ENCODE data around the gene IFIT1B. TPM values are rescaled to one million over a fixed set of nuclear protein-coding genes. Genes with fewer than 3 reads are reported as not detected.
A peak's percentile ranks its signal among the peaks of the same experiment; 100 is the strongest.
"Not testable (repeated sequence)": the region's sequence is repeated elsewhere in the genome, so short reads cannot be mapped to it uniquely, and the experiment has no call there.

The IFIT1B gene
- total RNA-seq: under 1 TPM in 1 of 2 experiments, not detected in 1; 0.15 TPM

DNA sequence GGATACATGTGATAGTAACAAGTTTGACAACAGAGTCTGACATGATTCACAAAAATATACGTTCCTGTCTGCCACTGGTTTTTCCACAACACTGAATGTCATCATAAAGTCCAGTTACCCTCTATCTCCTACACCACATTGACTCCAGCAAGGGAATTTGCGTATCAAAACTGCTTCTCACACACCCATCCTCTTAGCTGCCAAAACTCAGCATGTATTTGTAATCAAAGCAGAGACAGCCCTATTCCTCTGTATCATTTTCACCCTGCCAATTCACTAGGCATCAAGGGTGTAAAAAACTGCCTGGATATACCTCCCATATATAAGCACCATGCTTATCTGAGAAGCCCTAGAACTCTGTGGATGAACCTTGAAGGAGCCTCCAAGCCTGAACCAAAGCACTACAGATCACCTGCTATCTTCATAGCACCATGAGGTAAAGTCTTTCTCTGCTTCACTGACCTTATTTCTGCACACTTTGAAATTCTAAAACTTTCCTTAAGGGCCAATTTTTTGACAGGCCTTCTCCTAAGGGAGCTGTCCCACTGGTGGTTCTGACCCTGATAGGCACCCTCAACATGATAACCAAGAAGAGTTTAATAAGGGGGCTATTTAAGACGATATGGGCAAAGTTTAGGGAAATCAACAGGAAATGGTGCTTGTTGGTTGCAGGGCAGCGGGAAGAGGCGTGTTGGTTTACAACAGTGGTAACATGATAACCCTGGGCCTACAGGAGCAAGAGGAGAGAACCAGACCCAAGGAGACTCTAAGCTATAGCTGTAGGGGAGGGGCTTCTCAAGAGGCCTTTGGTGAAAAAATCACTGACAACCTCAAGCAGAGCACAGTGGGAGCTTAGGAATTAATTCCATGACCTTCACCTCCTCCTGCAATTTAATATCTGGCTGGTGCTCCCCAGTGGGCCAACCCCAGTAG is at the start of gene IFIT1B:
TSS of gene IFIT1B (plus strand) at position 352 of the 933 bp plus-strand sequence. CDS start at position 432, 80 bp downstream.
- Mint-ChIP-seq H3K9me3 (no peaks in the 10 kb centered on the region), H3K4me3 (no peak within 1 kb of the TSS), H3K4me1 (peaks cover 2% of the 10 kb centered on the region), H3K27ac (no peak within 1 kb of the TSS), H3K36me3 (ENCODE audit: low read depth) (no peaks in the 10 kb centered on the region), H3K27me3 (peaks cover 2% of the 10 kb centered on the region)
- ChIA-PET CTCF (no interaction called here), POLR2A (no interaction called here)
- DNase-seq: no peak

DNA sequence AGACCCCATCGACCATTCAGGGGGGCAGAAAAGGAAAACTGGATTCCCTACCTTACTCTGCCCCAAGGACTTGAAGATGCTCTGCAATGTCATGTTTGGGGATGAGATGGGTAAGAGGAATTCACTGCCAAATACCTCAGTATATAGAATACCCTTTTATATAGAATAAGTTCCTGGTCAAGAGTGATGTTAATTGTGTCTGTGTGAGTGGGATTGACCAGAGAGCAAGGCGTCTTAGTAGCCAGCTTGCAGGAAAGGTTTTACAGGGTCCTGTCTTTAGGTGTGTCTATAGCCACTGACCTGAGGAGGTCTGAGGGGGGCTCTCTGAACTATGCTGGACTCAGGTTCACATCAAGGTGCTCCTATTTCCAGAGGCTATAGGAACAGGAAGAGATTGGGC is 48.7 kb upstream of the IFIT1B start:
- H3K36me3 Mint-ChIP-seq (ENCODE audit: low read depth): peaks cover 54% of the 10 kb centered on the region
- peaks cover 7% of the 10 kb centered on the region for H3K27me3 Mint-ChIP-seq
- no peaks in the 10 kb centered on the region for H3K9me3 Mint-ChIP-seq
- H3K27ac Mint-ChIP-seq: peak overlapping the region; percentile 3
- ChIA-PET POLR2A (interaction anchor here (2.1 kb wide), 1 partner anchor 27 kb away, joined by 12 read pairs; the partner anchor contains the start of gene IFIT2), CTCF (interaction anchor here (0.6 to 1.8 kb wide), 2 partner anchors 18 to 112 kb away, joined by 4 read pairs; no protein-coding TSS in a partner anchor)
- H3K4me1 Mint-ChIP-seq: peaks cover 70% of the 10 kb centered on the region
- DNase-seq: no peak
- peak overlapping the region; percentile 81 for H3K4me3 Mint-ChIP-seq

DNA sequence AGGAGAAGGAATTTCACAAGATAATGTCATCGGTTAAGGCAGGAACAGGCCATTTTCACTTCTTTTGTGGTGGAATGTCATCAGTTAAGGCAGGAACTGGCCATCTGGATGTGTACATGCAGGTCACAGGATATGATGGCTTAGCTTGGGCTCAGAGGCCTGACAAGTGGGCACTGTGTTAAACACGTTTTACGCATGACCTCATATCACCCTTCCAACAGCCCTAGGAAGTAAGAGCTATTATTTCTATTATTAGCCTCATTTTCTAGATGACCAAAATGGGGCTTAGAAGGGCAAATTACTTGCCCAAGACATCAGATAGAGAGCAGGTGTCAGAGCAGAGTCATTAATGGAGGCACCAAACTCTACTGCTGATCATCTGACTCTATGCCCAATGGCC is 47.8 kb upstream of the IFIT1B start:
- Mint-ChIP-seq H3K36me3 (ENCODE audit: low read depth) (peaks cover 58% of the 10 kb centered on the region), H3K4me3 (peak overlapping the region; percentile 81), H3K4me1 (peaks cover 74% of the 10 kb centered on the region)
- CTCF ChIA-PET: interaction anchor here (1.8 kb wide), 1 partner anchor 113 kb away, joined by 4 read pairs; no protein-coding TSS in a partner anchor
- H3K27me3 Mint-ChIP-seq, H3K27ac Mint-ChIP-seq, POLR2A ChIA-PET, DNase-seq, H3K9me3 Mint-ChIP-seq: not testable (repeated sequence)

DNA sequence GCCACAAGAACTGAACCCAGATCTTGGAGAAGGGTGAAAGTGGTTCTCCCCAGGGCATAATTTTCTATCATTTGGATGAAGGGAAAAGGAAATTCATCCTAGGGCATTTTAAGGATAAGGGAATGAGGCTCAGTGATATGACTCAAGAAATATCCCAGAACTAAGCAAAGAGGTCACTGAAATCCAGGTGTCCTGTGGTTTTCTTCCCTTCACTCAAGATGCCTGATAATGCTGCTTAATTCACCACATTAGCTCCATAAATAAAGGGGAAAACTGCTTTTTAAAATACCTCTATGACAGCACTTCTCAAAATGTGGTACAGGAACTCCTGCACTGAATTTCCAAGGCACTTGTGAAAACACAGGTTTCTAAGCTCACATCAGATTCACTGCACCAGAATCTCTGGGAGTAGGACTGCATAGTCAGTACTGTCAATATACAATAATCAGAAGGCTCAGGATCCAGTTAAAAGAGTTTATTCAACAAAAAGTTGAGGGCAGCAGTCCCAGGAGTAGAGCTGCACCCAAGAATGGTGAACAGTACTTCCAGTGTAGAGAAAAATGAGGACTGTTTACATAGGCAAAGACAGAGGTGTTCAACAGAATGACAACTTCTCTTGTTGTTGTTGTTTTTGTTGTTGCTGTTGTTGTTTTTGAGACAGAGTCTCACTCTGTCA is 47.2 kb upstream of the IFIT1B start:
- Mint-ChIP-seq H3K27me3 (peaks cover 11% of the 10 kb centered on the region), H3K9me3 (no peaks in the 10 kb centered on the region), H3K4me1 (peaks cover 81% of the 10 kb centered on the region), H3K36me3 (ENCODE audit: low read depth) (peaks cover 64% of the 10 kb centered on the region), H3K4me3 (peak overlapping the region; percentile 81), H3K27ac (no peak overlapping the region)
- CTCF ChIA-PET: interaction anchor here (1.8 kb wide), 1 partner anchor 113 kb away, joined by 4 read pairs; no protein-coding TSS in a partner anchor
- DNase-seq: no peak
- POLR2A ChIA-PET: no interaction called here

GRCh38 chr10:89331487-89332122 is 46.3 kb upstream of the IFIT1B start:
- Mint-ChIP-seq H3K36me3 (ENCODE audit: low read depth) (peaks cover 71% of the 10 kb centered on the region), H3K27ac (peak overlapping the region; percentile 70), H3K27me3 (peaks cover 13% of the 10 kb centered on the region), H3K4me1 (peaks cover 87% of the 10 kb centered on the region), H3K4me3 (peak overlapping the region; percentile 81)
- H3K9me3 Mint-ChIP-seq, DNase-seq: not testable (repeated sequence)
- ChIA-PET POLR2A (interaction anchor here (1.0 to 1.5 kb wide), 8 partner anchors 12 to 312 kb away, joined by 3 to 13 read pairs (median 4); partner anchors contain the start of genes IFIT1 and LIPA), CTCF (interaction anchor here (0.6 to 1.8 kb wide), 5 partner anchors 30 to 397 kb away, joined by 3 to 9 read pairs (median 5); partner anchors contain the start of genes IFIT1 and IFIT2)

GRCh38 chr10:89332123-89332633 is 45.7 kb upstream of the IFIT1B start:
- peaks cover 13% of the 10 kb centered on the region for H3K27me3 Mint-ChIP-seq
- peaks cover 86% of the 10 kb centered on the region for H3K4me1 Mint-ChIP-seq
- H3K4me3 Mint-ChIP-seq: peak overlapping the region; percentile 81
- ChIA-PET CTCF (interaction anchor here (0.6 to 1.8 kb wide), 5 partner anchors 30 to 398 kb away, joined by 3 to 9 read pairs (median 5); partner anchors contain the start of genes IFIT1 and IFIT2), POLR2A (interaction anchor here (1.0 to 1.5 kb wide), 9 partner anchors 12 to 311 kb away, joined by 3 to 13 read pairs (median 3); partner anchors contain the start of genes IFIT1 and LIPA)
- peak; percentile 36 for DNase-seq
- peaks cover 74% of the 10 kb centered on the region for H3K36me3 Mint-ChIP-seq (ENCODE audit: low read depth)
- H3K9me3 Mint-ChIP-seq: no peaks in the 10 kb centered on the region
- H3K27ac Mint-ChIP-seq: peak overlapping the region; percentile 70

DNA sequence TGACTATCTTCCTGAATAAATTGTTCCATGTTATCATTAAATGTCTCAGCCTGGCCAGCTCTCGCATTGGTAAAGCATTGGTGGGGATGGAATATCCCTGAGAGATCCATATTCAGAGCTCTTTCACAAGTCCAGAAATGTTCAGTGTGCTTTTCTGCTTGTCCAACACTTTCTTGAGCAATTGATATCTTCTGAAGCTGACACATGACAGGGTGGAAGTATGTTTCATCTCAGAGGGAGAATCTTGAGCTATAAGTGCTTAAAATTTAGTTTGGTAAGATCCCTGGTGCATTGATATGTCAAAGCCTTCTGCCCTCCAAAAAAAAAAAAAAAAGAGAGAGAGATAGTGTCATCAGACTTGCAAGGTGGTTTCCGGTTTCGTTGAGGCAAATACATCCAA is 42.6 kb upstream of the IFIT1B start:
- peaks cover 14% of the 10 kb centered on the region for H3K27me3 Mint-ChIP-seq
- CTCF ChIA-PET: interaction anchor here (0.7 kb wide), 1 partner anchor 24 kb away, joined by 3 read pairs; no protein-coding TSS in a partner anchor
- H3K27ac Mint-ChIP-seq: no peak overlapping the region
- no peaks in the 10 kb centered on the region for H3K9me3 Mint-ChIP-seq
- peaks cover 71% of the 10 kb centered on the region for H3K4me1 Mint-ChIP-seq
- H3K36me3 Mint-ChIP-seq (ENCODE audit: low read depth): peaks cover 76% of the 10 kb centered on the region
- POLR2A ChIA-PET: no interaction called here
- DNase-seq: no peak
- H3K4me3 Mint-ChIP-seq: no peak overlapping the region

DNA sequence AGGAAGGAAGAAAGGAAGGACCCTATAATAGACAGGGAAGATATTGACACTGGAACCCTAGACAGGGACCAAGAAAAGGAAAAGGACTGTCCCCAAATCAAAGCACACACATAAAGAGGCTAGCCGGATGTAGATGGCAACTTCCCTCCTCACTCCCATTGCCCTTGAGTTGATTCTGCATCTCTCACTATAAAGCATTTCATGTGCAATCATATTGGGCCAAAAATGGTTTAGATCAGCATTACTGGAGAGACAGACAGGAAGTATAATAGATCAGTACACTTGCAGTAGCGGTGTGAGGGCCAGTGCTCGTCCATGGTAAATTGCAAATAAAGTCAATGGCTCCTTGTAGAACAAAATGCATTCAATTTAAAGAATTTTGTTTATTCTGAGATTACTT is 41.6 kb upstream of the IFIT1B start:
- Mint-ChIP-seq H3K9me3 (no peaks in the 10 kb centered on the region), H3K27ac (no peak overlapping the region), H3K4me3 (no peak overlapping the region), H3K36me3 (ENCODE audit: low read depth) (peaks cover 77% of the 10 kb centered on the region), H3K4me1 (peaks cover 60% of the 10 kb centered on the region), H3K27me3 (peaks cover 14% of the 10 kb centered on the region)
- ChIA-PET CTCF (no interaction called here), POLR2A (interaction anchor here (1.0 kb wide), 1 partner anchor 78 kb away, joined by 3 read pairs; the partner anchor contains the start of gene IFIT5)
- DNase-seq: no peak

DNA sequence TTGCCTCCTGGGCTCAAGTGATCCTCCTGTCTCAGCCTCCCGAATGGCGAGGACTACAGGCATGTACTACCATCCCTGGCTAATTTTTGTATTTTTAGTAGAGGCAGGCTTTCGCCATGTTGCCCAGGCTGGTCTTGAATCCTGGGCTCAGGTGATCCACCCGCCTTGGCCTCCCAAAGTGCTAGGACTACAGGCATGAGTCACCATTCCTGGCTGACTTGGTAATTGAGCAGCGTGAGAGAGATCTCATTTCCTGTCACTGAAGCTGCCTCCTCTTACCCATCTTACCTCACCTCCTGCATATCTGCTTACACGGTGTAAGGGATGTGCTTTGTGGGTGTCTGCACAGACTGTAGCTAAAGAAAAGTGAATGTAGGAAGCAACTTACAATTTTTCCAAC is 40.4 kb upstream of the IFIT1B start:
- peaks cover 49% of the 10 kb centered on the region for H3K4me1 Mint-ChIP-seq
- no peak overlapping the region for H3K4me3 Mint-ChIP-seq
- no peaks in the 10 kb centered on the region for H3K9me3 Mint-ChIP-seq
- ChIA-PET POLR2A (interaction anchor here (1.0 to 1.3 kb wide), 3 partner anchors 9 to 14 kb away, joined by 3 to 6 read pairs (median 4); partner anchors contain the start of gene IFIT3), CTCF (interaction anchor here (0.7 to 1.3 kb wide), 3 partner anchors 34 to 56 kb away, joined by 3 to 4 read pairs (median 4); partner anchors contain the start of gene IFIT2)
- H3K36me3 Mint-ChIP-seq (ENCODE audit: low read depth): peaks cover 80% of the 10 kb centered on the region
- DNase-seq: peak; percentile 54
- H3K27ac Mint-ChIP-seq: no peak overlapping the region
- peaks cover 14% of the 10 kb centered on the region for H3K27me3 Mint-ChIP-seq

GRCh38 chr10:89338713-89339112 is 39.1 kb upstream of the IFIT1B start:
- Mint-ChIP-seq H3K36me3 (ENCODE audit: low read depth) (peaks cover 81% of the 10 kb centered on the region), H3K27ac (no peak overlapping the region), H3K9me3 (no peaks in the 10 kb centered on the region), H3K4me1 (peaks cover 37% of the 10 kb centered on the region), H3K27me3 (peaks cover 17% of the 10 kb centered on the region), H3K4me3 (no peak overlapping the region)
- CTCF ChIA-PET: interaction anchor here (1.3 kb wide), 2 partner anchors 31 to 55 kb away, joined by 4 read pairs; no protein-coding TSS in a partner anchor
- DNase-seq: no peak
- POLR2A ChIA-PET: interaction anchor here (0.9 kb wide), 1 partner anchor 9 kb away, joined by 4 read pairs; no protein-coding TSS in a partner anchor

DNA sequence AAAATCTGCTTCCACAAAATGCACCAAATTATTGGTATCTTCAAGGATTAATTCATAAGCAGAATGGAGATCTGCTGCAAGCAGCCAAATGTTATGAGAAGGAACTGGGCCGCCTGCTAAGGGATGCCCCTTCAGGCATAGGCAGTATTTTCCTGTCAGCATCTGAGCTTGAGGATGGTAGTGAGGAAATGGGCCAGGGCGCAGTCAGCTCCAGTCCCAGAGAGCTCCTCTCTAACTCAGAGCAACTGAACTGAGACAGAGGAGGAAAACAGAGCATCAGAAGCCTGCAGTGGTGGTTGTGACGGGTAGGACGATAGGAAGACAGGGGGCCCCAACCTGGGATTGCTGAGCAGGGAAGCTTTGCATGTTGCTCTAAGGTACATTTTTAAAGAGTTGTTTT is 38.0 kb upstream of the IFIT1B start:
- DNase-seq: no peak
- ChIA-PET CTCF (interaction anchor here (1.3 kb wide), 1 partner anchor 30 kb away, joined by 4 read pairs; no protein-coding TSS in a partner anchor), POLR2A (interaction anchor here (1.0 kb wide), 1 partner anchor 74 kb away, joined by 3 read pairs; the partner anchor contains the start of gene IFIT5)
- H3K27me3 Mint-ChIP-seq: peaks cover 22% of the 10 kb centered on the region
- H3K27ac Mint-ChIP-seq: no peak overlapping the region
- no peaks in the 10 kb centered on the region for H3K9me3 Mint-ChIP-seq
- no peak overlapping the region for H3K4me3 Mint-ChIP-seq
- H3K4me1 Mint-ChIP-seq: peaks cover 31% of the 10 kb centered on the region
- H3K36me3 Mint-ChIP-seq (ENCODE audit: low read depth): peaks cover 74% of the 10 kb centered on the region

DNA sequence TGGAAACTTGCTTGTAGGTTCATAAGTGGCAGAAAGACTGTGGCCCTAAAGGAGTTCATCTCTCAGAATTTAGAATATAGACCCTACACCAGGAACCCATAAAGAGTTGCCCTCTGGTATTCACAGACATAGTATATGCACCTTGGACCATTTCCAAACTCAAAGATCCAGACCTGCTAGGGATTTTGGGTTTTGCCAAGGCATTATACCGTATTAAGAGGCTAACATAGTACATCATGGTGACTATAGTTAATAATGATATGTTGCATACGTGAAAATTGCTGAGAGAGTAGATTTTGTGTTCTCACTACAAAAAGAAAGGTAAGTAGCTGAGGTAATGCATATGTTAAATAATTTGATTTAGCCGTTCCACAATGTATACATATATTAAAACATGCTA is 36.2 kb upstream of the IFIT1B start:
- no peaks in the 10 kb centered on the region for H3K9me3 Mint-ChIP-seq
- peaks cover 59% of the 10 kb centered on the region for H3K36me3 Mint-ChIP-seq (ENCODE audit: low read depth)
- CTCF ChIA-PET: no interaction called here
- H3K27me3 Mint-ChIP-seq: peaks cover 16% of the 10 kb centered on the region
- POLR2A ChIA-PET: no interaction called here
- H3K4me1 Mint-ChIP-seq: peaks cover 16% of the 10 kb centered on the region
- no peak overlapping the region for H3K27ac Mint-ChIP-seq
- DNase-seq: no peak
- no peak overlapping the region for H3K4me3 Mint-ChIP-seq

All from activated CD4-positive, alpha-beta memory T cell treated with anti-CD3 and anti-CD28 coated beads, Interleukin-2, amount 10 ng/mL, durations not matched to agents 7 days and 5 days (primary cell).